IPS DF 6.9 (cell line): ENCODE measurements around the gene B3GALNT2.

Experiments
- DNase-seq: peaks from one replicate; pipeline ENCODE4 v3.0.0-alpha.2; 2013; ENCODE audit warnings: low read depth, low spot score
- H3K27ac ChIP-seq: one replicate; pipeline ENCODE4 v1.5.1; 2013; ENCODE audit warnings: low read length, control low read depth
- H3K27me3 ChIP-seq: 2 replicates; pipeline ENCODE4 v1.6.1; 2013; ENCODE audit warnings: mild to moderate bottlenecking, low read length; ENCODE audit not compliant: control insufficient read depth, insufficient read depth
- H3K36me3 ChIP-seq: 2 replicates; pipeline ENCODE4 v1.6.1; 2013; ENCODE audit warnings: low read length; ENCODE audit not compliant: control insufficient read depth, insufficient read depth
- H3K4me1 ChIP-seq: 2 replicates; pipeline ENCODE4 v1.6.1; 2013; ENCODE audit warnings: low read length; ENCODE audit not compliant: control insufficient read depth, insufficient read depth
- H3K4me3 ChIP-seq: 2 replicates; pipeline ENCODE4 v1.5.1; 2013; ENCODE audit warnings: mild to moderate bottlenecking, low read length
- H3K9me3 ChIP-seq: 2 replicates; pipeline ENCODE4 v1.6.1; 2013; ENCODE audit warnings: low read length, inconsistent platforms; ENCODE audit not compliant: control insufficient read depth, insufficient read depth
- WGBS: extraction: QIAGEN DNeasy Blood & Tissue Kit; methylation state at CpG from one replicate; pipeline ENCODE4 v1.1.7; 2013; ENCODE audit warnings: mixed read lengths, missing lambda C conversion rate; ENCODE audit not compliant: insufficient read length, insufficient coverage; 5-methylcytosine and 5-hydroxymethylcytosine counted together

The B3GALNT2 gene

GRCh38 chr1:235527196-235527814 lies 23.1 kb upstream of the B3GALNT2 start:
- no peaks in the 10 kb centered on the region for H3K4me1 ChIP-seq

GRCh38 chr1:235525314-235525713 lies 21.1 kb upstream of the B3GALNT2 start:
- no peak for DNase-seq
- no peak overlapping the region for H3K27ac ChIP-seq
- no CpG with 5 or more reads among the region's 4 CpGs for WGBS

More at GRCh38 chr1:235527196-235527814, 23.1 kb upstream of the B3GALNT2 start:
- Histone ChIP-seq H3K4me3 (no peak overlapping the region), H3K9me3 (no peaks in the 10 kb centered on the region), H3K27me3 (no peaks in the 10 kb centered on the region), H3K36me3 (no peaks in the 10 kb centered on the region), H3K27ac (no peak overlapping the region)
- WGBS: no CpG with 5 or more reads among the region's 4 CpGs
- no peak for DNase-seq

GRCh38 chr1:235516862-235517446 lies 12.7 kb upstream of the B3GALNT2 start:
- Histone ChIP-seq H3K9me3 (no peaks in the 10 kb centered on the region; the same call in 1 of the 2 replicates), H3K27me3 (no peaks in the 10 kb centered on the region), H3K36me3 (no peaks in the 10 kb centered on the region), H3K4me1 (no peaks in the 10 kb centered on the region), H3K27ac (no peak overlapping the region), H3K4me3 (no peak overlapping the region)
- no peak for DNase-seq
- WGBS: no CpG with 5 or more reads among the region's 6 CpGs

More at GRCh38 chr1:235525314-235525713, 21.1 kb upstream of the B3GALNT2 start:
- H3K9me3 ChIP-seq: no peaks in the 10 kb centered on the region
- H3K36me3 ChIP-seq: no peaks in the 10 kb centered on the region
- no peak overlapping the region for H3K4me3 ChIP-seq
- H3K27me3 ChIP-seq: no peaks in the 10 kb centered on the region
- no peaks in the 10 kb centered on the region for H3K4me1 ChIP-seq

GRCh38 chr1:235515844-235516512 lies 11.7 kb upstream of the B3GALNT2 start:
- no peak for DNase-seq
- Histone ChIP-seq H3K4me1 (no peaks in the 10 kb centered on the region), H3K27ac (no peak overlapping the region), H3K9me3 (no peaks in the 10 kb centered on the region; the same call in 1 of the 2 replicates), H3K36me3 (no peaks in the 10 kb centered on the region), H3K4me3 (no peak overlapping the region), H3K27me3 (no peaks in the 10 kb centered on the region)
- 100% methylated on average over 1 of the region's 5 CpGs for WGBS

GRCh38 chr1:235513495-235514366 lies 9.5 kb upstream of the B3GALNT2 start:
- 100% methylated on average over 1 of the region's 8 CpGs for WGBS
- DNase-seq: no peak

GRCh38 chr1:235511470-235512240 lies 7.4 kb upstream of the B3GALNT2 start:
- no peaks in the 10 kb centered on the region for H3K36me3 ChIP-seq
- H3K4me3 ChIP-seq: no peak overlapping the region
- H3K4me1 ChIP-seq: no peaks in the 10 kb centered on the region
- WGBS: no CpG with 5 or more reads among the region's 13 CpGs
- no peak for DNase-seq
- H3K27ac ChIP-seq: no peak overlapping the region
- H3K9me3 ChIP-seq: no peaks in the 10 kb centered on the region; the same call in 1 of the 2 replicates
- no peaks in the 10 kb centered on the region for H3K27me3 ChIP-seq

More at GRCh38 chr1:235513495-235514366, 9.5 kb upstream of the B3GALNT2 start:
- Histone ChIP-seq H3K36me3 (no peaks in the 10 kb centered on the region), H3K4me3 (no peak overlapping the region), H3K4me1 (no peaks in the 10 kb centered on the region), H3K9me3 (no peaks in the 10 kb centered on the region; the same call in 1 of the 2 replicates), H3K27me3 (no peaks in the 10 kb centered on the region), H3K27ac (no peak overlapping the region)

GRCh38 chr1:235510823-235511222 lies 6.6 kb upstream of the B3GALNT2 start:
- H3K27me3 ChIP-seq: no peaks in the 10 kb centered on the region
- H3K9me3 ChIP-seq: no peaks in the 10 kb centered on the region; the same call in 1 of the 2 replicates
- no peak for DNase-seq
- no peaks in the 10 kb centered on the region for H3K36me3 ChIP-seq
- no peak overlapping the region for H3K4me3 ChIP-seq
- no peak overlapping the region for H3K27ac ChIP-seq
- no CpG with 5 or more reads among the region's 6 CpGs for WGBS
- H3K4me1 ChIP-seq: no peaks in the 10 kb centered on the region

GRCh38 chr1:235507623-235508022 lies 3.4 kb upstream of the B3GALNT2 start:
- Histone ChIP-seq H3K9me3 (no peaks in the 10 kb centered on the region), H3K27me3 (no peaks in the 10 kb centered on the region), H3K36me3 (no peaks in the 10 kb centered on the region), H3K27ac (no peak overlapping the region), H3K4me1 (no peaks in the 10 kb centered on the region), H3K4me3 (no peak overlapping the region)
- DNase-seq: no peak
- WGBS: no CpG with 5 or more reads among the region's 3 CpGs

GRCh38 chr1:235504494-235505222 lies 406 bp upstream of the B3GALNT2 start:
- Histone ChIP-seq H3K36me3 (no peaks in the 10 kb centered on the region), H3K4me3 (peak overlapping the region; percentile 65), H3K9me3 (no peaks in the 10 kb centered on the region), H3K4me1 (no peaks in the 10 kb centered on the region), H3K27ac (no peak overlapping the region), H3K27me3 (no peaks in the 10 kb centered on the region)
- no CpG with 5 or more reads among the region's 61 CpGs for WGBS
- peak; percentile 97 for DNase-seq
